Stomach (tissue), 9 donors: ENCODE measurements around the gene HSPA4. TPM values are rescaled to one million over a fixed set of nuclear protein-coding genes. Genes with fewer than 3 reads are reported as not detected.

Experiments
- DNase-seq, 2 donors: peaks; one replicate each; pipeline versions ENCODE4 v3.0.0 to v3.0.0-alpha.2; 2013 to 2019
- H3K27ac ChIP-seq, 5 donors: fragments of 200-600 bp in 4 of 5; sonication (generic) in 4 of 5; one replicate each; pipeline ENCODE4 v1.5.1; 2013 to 2019; ENCODE audit warnings: mild to moderate bottlenecking in 1 of 5, moderate library complexity in 1 of 5
- H3K27me3 ChIP-seq, 3 donors: fragments of 200-600 bp; sonication (generic); one replicate each; pipeline ENCODE4 v1.5.1; 2017 to 2019; ENCODE audit warnings: mixed run types in 1 of 3
- H3K36me3 ChIP-seq, 4 donors: fragments of 200-600 bp; sonication (generic); 1 replicate in 3 of 4; 2 replicates in 1 of 4; pipeline ENCODE4 v1.5.1; 2016 to 2019
- H3K4me1 ChIP-seq, 4 donors: fragments of 200-600 bp; sonication (generic); one replicate each; pipeline ENCODE4 v1.5.1; 2016 to 2019
- H3K4me3 ChIP-seq, 4 donors: fragments of 200-600 bp; sonication (generic) in 3 of 4; one replicate each; pipeline ENCODE4 v1.5.1; 2016 to 2019; ENCODE audit warnings: mild to moderate bottlenecking in 1 of 4
- H3K9me3 ChIP-seq, 4 donors: fragments of 200-600 bp; sonication (generic); one replicate each; pipeline ENCODE4 v1.5.1; 2016 to 2019
- EP300 ChIP-seq: sonication (generic); formaldehyde crosslinking; IDR thresholded peaks from one replicate; pipeline ENCODE4 v1.6.1; 2017; ENCODE audit warnings: antibody characterized with exemption
- POLR2A ChIP-seq, 4 donors: fragments of 450-650 bp; IDR thresholded peaks; one replicate each; pipeline ENCODE4 v1.6.1; 2016; ENCODE audit warnings: antibody characterized with exemption in 4 of 4, control low read depth in 2 of 4, mild to moderate bottlenecking in 1 of 4, moderate library complexity in 1 of 4
- POLR2AphosphoS5 ChIP-seq, 3 donors: sonication (generic); formaldehyde crosslinking; IDR thresholded peaks; one replicate each; pipeline ENCODE4 v1.6.1; 2016; ENCODE audit warnings: antibody characterized with exemption in 3 of 3
- WGBS, 5 donors: extraction: QIAGEN DNeasy Blood & Tissue Kit in 3 of 5; methylation state at CpG; one replicate each; pipeline versions ENCODE4 v1.1.5 to v1.1.7; 2013 to 2018; 5-methylcytosine and 5-hydroxymethylcytosine counted together
- intact Hi-C: fragments of 100-400 bp; cut with DNase I; formaldehyde crosslinking; loops from one replicate; pipeline ENCODE4 v1.15.1; 2023; ENCODE audit warnings: low total_unique reads
- polyA plus RNA-seq, 3 donors: library from polyadenylated mRNA; stranded (reverse); fragments of 200-250 nt; gene quantifications; one replicate each; pipeline ENCODE4 v1.2.3, GENCODE V29; 2013
- total RNA-seq, 5 donors: library from RNA; depleted of rRNA; stranded (reverse); fragments of >200 nt; gene quantifications; one replicate each; pipeline versions ENCODE4 v1.1.0 to v1.2.3, GENCODE V29; 2014 to 2016
- TF ChIP-seq, protein P1 (sequence below), 7 experiments: fragments of 450-650 bp in 4 of 7; fragments of 200-600 bp in 3 of 7; sonication (generic) in 3 of 7; IDR thresholded peaks; one replicate each; pipeline ENCODE4 v1.5.1; 2016 to 2019; ENCODE audit warnings: antibody characterized with exemption in 7 of 7, control low read depth in 2 of 7, mild to moderate bottlenecking in 1 of 7
- donor health status: healthy with polysubstance abuse.
- donor health status: Bipolar disorder and iron deficiency.
- donor health status: healthy.

The HSPA4 gene
- total and polyA plus RNA-seq, 8 donors, result 21.6 to 79.1 (median 37.2) TPM

DNA sequence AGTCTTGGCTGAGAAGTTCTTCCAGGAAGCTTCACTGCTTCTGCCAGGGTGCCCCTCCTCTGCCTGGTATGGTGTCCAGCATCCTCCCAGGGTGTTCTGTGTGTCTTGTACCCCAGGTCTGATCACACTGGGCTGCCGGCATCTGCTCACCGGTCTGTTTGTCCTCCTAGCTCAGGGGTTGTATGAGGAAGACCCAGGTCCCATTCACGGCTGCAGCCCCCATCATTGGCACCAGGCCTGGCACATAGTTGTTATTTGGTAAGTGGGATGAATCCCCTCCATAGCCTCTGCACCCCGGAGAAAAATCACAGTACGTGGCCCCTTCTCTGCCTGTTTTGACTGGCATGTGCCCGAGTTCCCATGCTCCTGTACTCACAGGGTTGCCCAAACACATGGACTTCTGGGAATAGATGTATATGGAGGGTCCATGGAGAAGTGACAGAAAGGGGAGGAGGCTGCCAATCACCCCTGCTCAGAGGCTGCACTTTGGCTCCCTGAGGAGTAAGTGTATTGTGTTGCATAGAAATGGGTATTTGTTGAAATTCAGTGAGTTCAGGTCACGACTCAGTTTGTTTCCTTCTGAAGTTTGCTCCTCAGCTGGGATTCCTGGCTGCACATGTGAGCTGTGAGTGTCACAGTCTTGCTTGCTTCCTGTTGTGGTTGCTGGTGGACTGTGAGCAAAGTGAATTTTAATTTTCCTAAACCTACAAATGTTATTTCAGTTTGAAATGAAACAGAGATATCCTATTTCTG is 96.2 kb downstream of the HSPA4 start:
- 89 to 93% (median 92%) methylated on average over 6 to 7 of the region's 7 CpGs for WGBS, 5 donors
- intact Hi-C loops, result no loop called here

DNA sequence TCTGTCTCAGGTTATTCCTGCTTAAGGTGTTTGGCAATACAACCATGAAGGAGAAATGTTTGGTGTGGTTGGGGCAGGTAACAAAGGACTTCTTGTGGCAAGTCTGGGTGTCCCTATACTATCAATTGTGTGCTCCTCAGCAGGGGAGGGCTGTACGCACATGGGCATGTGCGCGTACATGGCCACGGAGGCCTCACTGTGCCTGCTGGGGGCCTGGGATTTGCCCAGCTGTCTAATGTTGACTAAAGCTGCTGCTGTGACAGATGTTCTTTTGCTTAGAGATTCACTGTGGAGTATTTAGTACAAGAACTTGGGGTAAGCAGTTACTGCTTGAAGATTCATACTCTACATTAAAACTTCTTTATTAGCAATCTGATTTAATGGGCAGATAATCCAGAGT is 97.5 kb downstream of the HSPA4 start:
- 80 to 90% (median 88%) methylated on average over 4 of the region's 4 CpGs for WGBS, 5 donors
- Histone ChIP-seq H3K4me1 (peaks cover 0 to 4% (median 0%) of the 10 kb centered on the region in 4 donors), H3K27ac (no peak overlapping the region), H3K27me3 (no peaks in the 10 kb centered on the region), H3K4me3 (no peak overlapping the region), H3K36me3 (no peaks in the 10 kb centered on the region), H3K9me3 (no peaks in the 10 kb centered on the region)
- intact Hi-C loops, result no loop called here
- no peak for TF ChIP-seq EP300
- TF ChIP-seq, protein P1, sequence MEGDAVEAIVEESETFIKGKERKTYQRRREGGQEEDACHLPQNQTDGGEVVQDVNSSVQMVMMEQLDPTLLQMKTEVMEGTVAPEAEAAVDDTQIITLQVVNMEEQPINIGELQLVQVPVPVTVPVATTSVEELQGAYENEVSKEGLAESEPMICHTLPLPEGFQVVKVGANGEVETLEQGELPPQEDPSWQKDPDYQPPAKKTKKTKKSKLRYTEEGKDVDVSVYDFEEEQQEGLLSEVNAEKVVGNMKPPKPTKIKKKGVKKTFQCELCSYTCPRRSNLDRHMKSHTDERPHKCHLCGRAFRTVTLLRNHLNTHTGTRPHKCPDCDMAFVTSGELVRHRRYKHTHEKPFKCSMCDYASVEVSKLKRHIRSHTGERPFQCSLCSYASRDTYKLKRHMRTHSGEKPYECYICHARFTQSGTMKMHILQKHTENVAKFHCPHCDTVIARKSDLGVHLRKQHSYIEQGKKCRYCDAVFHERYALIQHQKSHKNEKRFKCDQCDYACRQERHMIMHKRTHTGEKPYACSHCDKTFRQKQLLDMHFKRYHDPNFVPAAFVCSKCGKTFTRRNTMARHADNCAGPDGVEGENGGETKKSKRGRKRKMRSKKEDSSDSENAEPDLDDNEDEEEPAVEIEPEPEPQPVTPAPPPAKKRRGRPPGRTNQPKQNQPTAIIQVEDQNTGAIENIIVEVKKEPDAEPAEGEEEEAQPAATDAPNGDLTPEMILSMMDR (IDR thresholded peaks at IDR 0.05), result no peak
- no peak for TF ChIP-seq POLR2A (IDR thresholded peaks at IDR 0.05)
- no peak for TF ChIP-seq POLR2AphosphoS5 (IDR thresholded peaks at IDR 0.05)
- peak in 1 of 2 donors; percentile 50 for DNase-seq

More for the DNA sequence above, 96.2 kb downstream of the HSPA4 start:
- H3K27me3 ChIP-seq, result no peaks in the 10 kb centered on the region
- H3K36me3 ChIP-seq, result no peaks in the 10 kb centered on the region
- H3K9me3 ChIP-seq, result no peaks in the 10 kb centered on the region
- TF ChIP-seq POLR2A (IDR thresholded peaks at IDR 0.05) (no peak), POLR2AphosphoS5 (IDR thresholded peaks at IDR 0.05) (no peak), EP300 (no peak)
- TF ChIP-seq, protein P1 (IDR thresholded peaks at IDR 0.05), result no peak
- peaks cover 0 to 4% (median 0%) of the 10 kb centered on the region in 4 donors for H3K4me1 ChIP-seq
- no peak overlapping the region for H3K27ac ChIP-seq
- no peak for DNase-seq
- no peak overlapping the region for H3K4me3 ChIP-seq

DNA sequence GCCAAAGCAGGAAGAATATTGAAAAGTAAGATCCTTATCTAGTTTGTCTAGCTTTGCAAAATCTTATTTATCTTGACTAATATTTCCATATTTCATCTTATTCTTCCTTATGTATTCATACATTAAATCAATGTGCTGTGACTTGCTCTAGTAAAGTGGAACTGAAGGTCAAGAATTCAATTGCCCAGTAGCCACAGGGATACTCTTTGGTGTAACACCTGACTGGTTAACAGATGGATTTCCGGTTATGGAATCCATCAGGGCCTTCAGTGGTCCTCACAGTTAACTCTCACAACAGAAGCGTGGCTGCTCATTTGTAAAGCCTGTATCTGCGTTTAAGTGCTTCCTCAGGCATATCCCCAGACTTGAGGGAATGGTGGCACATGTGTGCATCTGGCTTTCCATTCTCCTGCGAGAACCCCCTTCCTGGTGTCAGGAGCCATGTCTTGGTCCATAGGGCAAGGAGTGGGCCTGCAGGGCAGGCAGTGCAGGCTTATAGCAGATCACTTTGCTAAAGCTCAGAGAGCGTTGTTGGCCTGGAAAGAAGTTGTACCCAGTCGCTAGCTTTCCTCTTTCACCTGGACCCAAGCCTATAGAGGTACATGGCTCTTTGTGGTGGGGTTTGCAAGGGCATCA is 99.2 kb downstream of the HSPA4 start:
- Histone ChIP-seq H3K9me3 (no peaks in the 10 kb centered on the region), H3K27ac (no peak overlapping the region), H3K36me3 (no peaks in the 10 kb centered on the region), H3K4me1 (peaks cover 0 to 14% (median 3%) of the 10 kb centered on the region in 4 donors), H3K27me3 (no peaks in the 10 kb centered on the region), H3K4me3 (no peak overlapping the region)
- no peak for DNase-seq
- WGBS, 5 donors, result 92 to 96% (median 95%) methylated on average over 6 of the region's 6 CpGs
- intact Hi-C loops, result no loop called here
- no peak for TF ChIP-seq POLR2AphosphoS5 (IDR thresholded peaks at IDR 0.05)
- TF ChIP-seq EP300, result no peak
- TF ChIP-seq, protein P1 (IDR thresholded peaks at IDR 0.05), result no peak
- no peak for TF ChIP-seq POLR2A (IDR thresholded peaks at IDR 0.05)

DNA sequence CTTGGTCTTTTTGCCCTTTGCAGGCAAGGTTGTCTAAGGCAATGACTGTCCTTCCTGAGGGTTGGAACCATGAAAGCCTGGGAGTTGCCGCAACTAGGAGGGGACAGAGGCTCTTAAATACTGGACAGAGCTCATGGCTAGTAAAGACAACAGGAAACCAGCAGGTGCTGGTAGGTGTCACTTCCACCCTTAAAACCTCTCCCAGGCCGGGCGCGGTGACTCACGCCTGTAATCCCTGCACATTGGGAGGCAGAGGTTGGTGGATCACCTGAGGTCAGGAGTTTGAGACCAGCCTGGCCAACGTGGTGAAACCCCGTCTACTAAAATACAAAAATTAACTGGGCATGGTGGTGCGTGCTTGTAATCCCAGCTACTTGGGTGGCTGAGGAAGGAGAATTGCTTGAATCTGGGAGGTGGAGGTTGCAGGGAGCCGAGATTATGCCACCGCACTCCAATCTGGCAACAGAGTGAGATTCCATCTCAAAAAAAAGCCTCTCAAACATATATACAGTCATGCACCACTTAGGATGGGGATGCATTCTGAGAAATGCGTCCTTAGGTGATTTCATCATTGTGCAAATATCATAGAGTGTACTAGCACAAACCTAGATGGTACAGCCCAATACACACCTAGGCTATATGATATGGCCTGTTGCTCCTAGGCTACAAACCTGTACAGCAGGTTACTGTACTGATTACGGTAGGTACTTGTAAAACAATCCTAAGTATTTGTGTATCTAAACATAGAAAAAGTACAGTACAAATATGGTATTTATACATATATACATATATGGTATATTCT is 102.7 kb downstream of the HSPA4 start:
- no peaks in the 10 kb centered on the region for H3K36me3 ChIP-seq
- peaks cover 0 to 11% (median 3%) of the 10 kb centered on the region in 4 donors for H3K4me1 ChIP-seq
- DNase-seq, result no peak
- whole genome bisulfite sequencing, 5 donors, result 86 to 95% (median 89%) methylated on average over 12 of the region's 12 CpGs
- no peak for TF ChIP-seq POLR2AphosphoS5 (IDR thresholded peaks at IDR 0.05)
- no peak overlapping the region for H3K27ac ChIP-seq
- intact Hi-C loops, result no loop called here
- no peaks in the 10 kb centered on the region for H3K9me3 ChIP-seq
- no peaks in the 10 kb centered on the region for H3K27me3 ChIP-seq
- H3K4me3 ChIP-seq, result no peak overlapping the region
